ENCODE data around the gene CELF6.

DNA sequence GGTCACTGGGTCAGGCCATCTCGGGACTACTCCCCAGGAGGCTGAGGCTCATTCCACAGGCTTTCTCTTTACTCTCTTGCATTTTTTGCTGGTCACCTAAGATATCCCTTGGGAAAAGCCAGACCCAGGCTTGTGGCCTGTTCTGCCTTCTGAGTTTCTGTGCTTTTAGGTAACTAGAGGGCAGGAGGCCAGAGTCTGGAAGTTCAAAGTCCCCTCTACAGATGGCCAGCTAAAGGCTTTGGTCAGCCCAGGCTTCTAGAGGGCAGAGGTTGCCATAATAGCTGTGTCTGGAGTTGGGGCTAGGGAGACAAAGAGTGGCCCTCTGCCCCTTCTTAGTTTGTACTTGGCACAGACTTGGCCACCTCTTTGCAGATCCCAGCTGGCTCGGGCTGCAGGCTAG lies 39.2 kb downstream of the CELF6 start:
- TF ChIP-seq, protein P1, sequence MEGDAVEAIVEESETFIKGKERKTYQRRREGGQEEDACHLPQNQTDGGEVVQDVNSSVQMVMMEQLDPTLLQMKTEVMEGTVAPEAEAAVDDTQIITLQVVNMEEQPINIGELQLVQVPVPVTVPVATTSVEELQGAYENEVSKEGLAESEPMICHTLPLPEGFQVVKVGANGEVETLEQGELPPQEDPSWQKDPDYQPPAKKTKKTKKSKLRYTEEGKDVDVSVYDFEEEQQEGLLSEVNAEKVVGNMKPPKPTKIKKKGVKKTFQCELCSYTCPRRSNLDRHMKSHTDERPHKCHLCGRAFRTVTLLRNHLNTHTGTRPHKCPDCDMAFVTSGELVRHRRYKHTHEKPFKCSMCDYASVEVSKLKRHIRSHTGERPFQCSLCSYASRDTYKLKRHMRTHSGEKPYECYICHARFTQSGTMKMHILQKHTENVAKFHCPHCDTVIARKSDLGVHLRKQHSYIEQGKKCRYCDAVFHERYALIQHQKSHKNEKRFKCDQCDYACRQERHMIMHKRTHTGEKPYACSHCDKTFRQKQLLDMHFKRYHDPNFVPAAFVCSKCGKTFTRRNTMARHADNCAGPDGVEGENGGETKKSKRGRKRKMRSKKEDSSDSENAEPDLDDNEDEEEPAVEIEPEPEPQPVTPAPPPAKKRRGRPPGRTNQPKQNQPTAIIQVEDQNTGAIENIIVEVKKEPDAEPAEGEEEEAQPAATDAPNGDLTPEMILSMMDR (IDR thresholded peaks at IDR 0.05) = no peak
- no peak for TF ChIP-seq POLR2A (IDR thresholded peaks at IDR 0.05)

Data from esophagus squamous epithelium (tissue), 4 donors.